Activated T-helper 2 cell treated with anti-CD3 and anti-CD28 coated beads, Interferon-gamma antibody, Interleukin-2, Interleukin-4, amounts not matched to agents 10 μg/mL and 5 μg/mL and 100 μg/mL, durations not matched to agents 14 hours and 24 hours and 36 hours (primary cell): ENCODE results near the gene NCL. TPM values are rescaled to one million over a fixed set of nuclear protein-coding genes. Genes with fewer than 3 reads are reported as not detected.
"Not testable (repeated sequence)": the region's sequence is repeated elsewhere in the genome, so short reads cannot be mapped to it uniquely, and the experiment has no call there.

Experiments used
- DNase-seq: peaks from one replicate; pipeline ENCODE4 v3.0.0; 2021; ENCODE audit warnings: low spot score
- H3K27ac Mint-ChIP-seq: one replicate; pipeline ENCODE4 v1.8.0; 2021; ENCODE audit warnings: mixed read lengths
- H3K27me3 Mint-ChIP-seq: one replicate; pipeline ENCODE4 v1.8.0; 2021; ENCODE audit warnings: low read depth, mixed read lengths
- H3K36me3 Mint-ChIP-seq: one replicate; pipeline ENCODE4 v1.8.0; 2021; ENCODE audit warnings: low read depth, mixed read lengths
- H3K4me1 Mint-ChIP-seq: one replicate; pipeline ENCODE4 v1.8.0; 2021; ENCODE audit warnings: low read depth, mixed read lengths
- H3K4me3 Mint-ChIP-seq: one replicate; pipeline ENCODE4 v1.8.0; 2021; ENCODE audit warnings: low read depth, mild to moderate bottlenecking, moderate library complexity, mixed read lengths
- H3K9me3 Mint-ChIP-seq: one replicate; pipeline ENCODE4 v1.8.0; 2021; ENCODE audit warnings: mixed read lengths
- intact Hi-C: fragments of 100-400 bp; cut with micrococcal nuclease; formaldehyde crosslinking; loops from one replicate; pipeline ENCODE4 v1.15.1; 2023
- total RNA-seq: library from RNA; stranded (reverse); gene quantifications from 2 replicates; pipeline ENCODE4 v1.2.3, GENCODE V29; 2022

NCL gene
- total RNA-seq, 1 donor from 2014 or later: 1,329 TPM

DNA sequence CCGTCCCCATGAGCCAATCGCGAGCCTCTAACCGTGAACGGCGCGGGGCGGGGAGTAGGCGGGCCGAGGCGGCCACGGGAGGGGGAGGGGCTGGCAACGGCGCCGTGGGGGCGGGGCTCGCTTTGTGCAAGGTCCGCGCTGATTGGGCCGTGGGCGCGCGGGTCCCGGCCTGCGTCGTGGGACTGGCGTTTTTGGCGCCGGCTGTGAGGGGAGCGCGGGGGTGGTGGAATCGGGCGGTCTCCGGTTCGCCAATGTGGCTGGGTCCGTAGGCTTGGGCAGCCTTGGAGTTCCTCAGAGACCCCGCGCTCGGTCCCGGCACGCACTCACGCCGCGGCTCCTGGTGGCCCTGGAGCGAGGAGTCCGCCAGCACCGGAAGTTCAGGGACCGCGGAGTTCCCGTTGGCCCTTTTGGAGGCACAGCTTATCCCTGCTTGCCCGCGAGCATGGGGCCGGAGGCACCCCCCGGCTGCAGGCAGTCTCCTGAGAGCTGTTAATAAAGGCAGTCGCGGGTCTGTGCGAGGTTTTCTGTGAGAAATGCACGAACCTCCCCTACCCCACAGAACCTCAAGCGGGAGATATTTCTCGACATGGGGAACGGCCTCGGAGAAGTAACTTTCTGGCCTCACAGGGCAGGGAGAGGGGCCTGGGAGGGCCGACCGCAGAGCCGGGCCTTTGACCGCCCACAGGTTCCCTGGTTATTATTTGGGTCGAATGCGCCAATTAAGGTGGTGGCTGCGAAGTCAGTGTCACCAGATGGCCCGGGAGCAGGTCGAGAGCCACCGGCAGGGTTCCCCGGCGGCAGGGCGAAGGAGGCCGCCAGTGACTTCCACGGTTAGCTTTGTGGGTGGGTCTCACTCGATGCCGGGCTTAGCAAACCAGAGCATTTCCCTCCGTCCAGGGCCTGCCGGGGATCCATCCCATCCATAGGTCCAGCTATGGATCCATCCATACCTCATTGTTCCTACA lies 574 bp upstream of the NCL start:
- intact Hi-C loops: loop anchor here (1.0 to 5.0 kb wide), 4 partner anchors 49 to 317 kb away; partner anchors contain the start of genes PDE6D and PTMA
- Mint-ChIP-seq H3K9me3 (no peaks in the 10 kb centered on the region), H3K4me1 (peaks cover 36% of the 10 kb centered on the region), H3K27ac (peak overlapping the region; percentile 98), H3K4me3 (peak overlapping the region; percentile 94), H3K27me3 (no peaks in the 10 kb centered on the region), H3K36me3 (peaks cover 41% of the 10 kb centered on the region)
- peak; percentile 96 for DNase-seq

DNA sequence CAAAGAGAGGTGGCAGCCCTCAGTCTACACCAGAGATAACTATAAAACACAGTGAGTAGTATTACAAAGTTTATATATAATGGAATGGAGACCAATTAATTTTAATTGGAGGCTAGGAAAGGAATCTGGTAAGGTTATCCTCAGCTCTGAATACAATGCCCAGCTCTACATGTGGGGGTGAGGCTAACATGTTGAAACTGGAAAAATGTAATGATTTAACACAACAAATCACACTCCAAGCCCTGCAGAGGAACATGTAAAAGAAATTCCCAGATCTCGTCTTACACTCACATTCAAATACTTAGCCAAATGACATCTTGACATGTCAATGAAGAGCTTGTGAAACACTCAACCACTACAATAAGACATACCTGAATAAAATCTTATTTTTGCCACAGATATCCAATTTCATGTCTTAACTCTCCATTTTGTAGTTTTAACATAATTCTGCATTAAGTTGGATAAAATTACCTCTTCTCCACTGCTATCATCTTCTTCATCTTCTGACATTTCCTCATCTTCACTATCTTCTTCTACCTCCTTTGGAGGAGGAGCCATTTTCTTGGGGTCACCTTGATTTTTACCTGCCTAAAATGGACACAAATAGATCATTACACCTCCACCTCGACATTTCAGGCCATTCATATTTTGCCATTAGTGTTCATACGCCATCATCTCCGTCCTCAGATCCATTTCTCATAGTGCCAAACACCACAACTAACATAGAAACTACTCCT lies 1.4 kb downstream of the NCL start:
- Mint-ChIP-seq H3K27me3 (no peaks in the 10 kb centered on the region), H3K36me3 (peaks cover 56% of the 10 kb centered on the region), H3K27ac (peak overlapping the region; percentile 98), H3K4me1 (peaks cover 39% of the 10 kb centered on the region), H3K9me3 (no peaks in the 10 kb centered on the region), H3K4me3 (peak overlapping the region; percentile 94)
- intact Hi-C loops: loop anchor here (5.0 kb wide), 1 partner anchor 319 kb away; the partner anchor contains the start of gene PDE6D
- no peak for DNase-seq

DNA sequence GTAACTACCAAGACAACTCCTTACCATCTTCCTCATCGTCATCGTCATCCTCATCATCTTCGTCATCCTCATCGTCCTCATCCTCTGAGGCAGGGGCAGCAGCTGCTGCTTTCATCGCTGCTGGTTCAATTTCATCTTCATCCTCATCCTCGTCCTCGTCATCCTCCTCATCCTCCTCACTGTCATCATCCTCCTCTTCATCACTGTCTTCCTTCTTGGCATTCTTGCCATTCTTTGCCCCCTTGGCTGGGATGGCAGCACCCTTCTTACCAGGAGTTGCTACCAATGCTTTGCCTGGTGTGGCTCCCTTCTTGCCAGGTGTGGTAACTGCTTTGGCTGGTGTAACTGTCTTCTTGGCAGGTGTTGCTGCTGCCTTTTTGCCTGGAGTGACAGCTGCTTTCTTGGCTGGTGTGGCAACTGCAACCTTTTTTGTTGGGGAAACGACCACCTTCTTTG lies 2.7 kb downstream of the NCL start:
- intact Hi-C loops: loop anchor here (5.0 kb wide), 1 partner anchor 321 kb away; the partner anchor contains the start of gene PDE6D
- no peak for DNase-seq
- Mint-ChIP-seq H3K4me3 (peak overlapping the region; percentile 94), H3K27me3 (no peaks in the 10 kb centered on the region), H3K27ac (peak overlapping the region; percentile 8), H3K4me1 (peaks cover 42% of the 10 kb centered on the region), H3K36me3 (peaks cover 70% of the 10 kb centered on the region), H3K9me3 (no peaks in the 10 kb centered on the region)

DNA sequence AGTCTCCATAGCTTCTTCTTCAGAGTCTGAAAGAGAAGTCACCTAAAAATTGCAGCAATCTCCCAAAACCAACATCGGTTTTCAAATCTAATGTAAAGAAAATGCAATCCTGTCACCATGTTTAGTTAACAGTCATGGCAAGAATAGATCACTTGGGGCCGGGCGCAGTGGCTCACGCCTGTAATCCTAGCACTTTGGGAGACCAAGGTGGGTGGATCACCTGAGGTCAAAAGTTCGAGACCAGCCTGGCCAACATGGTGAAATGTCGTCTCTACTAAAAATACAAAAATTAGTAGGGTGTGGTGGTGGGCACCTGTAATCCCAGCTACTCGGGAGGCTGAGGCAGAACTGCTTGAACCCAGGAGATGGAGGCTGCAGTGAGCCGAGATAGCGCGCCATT lies 3.4 kb downstream of the NCL start:
- H3K9me3 Mint-ChIP-seq, DNase-seq, H3K27me3 Mint-ChIP-seq: not testable (repeated sequence)
- H3K4me3 Mint-ChIP-seq: peak overlapping the region; percentile 48
- intact Hi-C loops: loop anchor here (5.0 kb wide), 1 partner anchor 321 kb away; the partner anchor contains the start of gene PDE6D
- peaks cover 77% of the 10 kb centered on the region for H3K36me3 Mint-ChIP-seq
- peak overlapping the region; percentile 2 for H3K27ac Mint-ChIP-seq
- H3K4me1 Mint-ChIP-seq: peaks cover 42% of the 10 kb centered on the region

DNA sequence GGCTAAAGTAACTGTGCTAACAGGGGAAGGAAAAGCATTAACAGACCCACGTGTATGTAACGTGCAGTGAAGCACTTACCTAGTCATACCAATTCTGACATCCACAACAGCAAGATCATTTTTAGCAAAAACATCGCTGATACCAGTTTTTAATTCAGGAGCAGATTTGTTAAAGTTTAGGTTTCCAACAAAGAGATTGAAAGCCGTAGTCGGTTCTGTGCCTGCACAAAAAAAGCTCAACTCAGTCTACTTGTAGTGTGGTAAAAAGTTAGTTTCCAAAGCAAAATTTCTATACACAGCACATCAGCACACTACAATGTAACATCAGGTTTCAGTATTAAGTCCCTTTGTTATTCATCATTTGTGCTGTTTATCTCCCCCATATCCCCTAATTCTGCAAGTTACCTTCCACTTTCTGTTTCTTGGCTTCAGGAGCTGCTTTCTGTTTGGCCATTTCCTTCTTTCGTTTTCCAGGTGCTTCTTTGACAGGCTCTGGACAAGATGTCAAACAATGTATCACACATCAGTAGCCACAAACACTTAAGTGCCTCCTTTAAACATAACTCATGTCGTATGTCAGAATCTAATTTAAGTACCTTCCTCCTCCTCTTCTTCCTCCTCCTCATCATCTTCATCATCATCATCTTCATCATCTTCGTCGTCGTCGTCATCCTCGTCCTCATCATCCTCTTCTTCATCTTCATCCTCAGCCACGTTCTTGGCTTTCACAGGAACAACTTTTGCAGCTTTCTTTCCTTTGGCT lies 4.0 kb downstream of the NCL start:
- Mint-ChIP-seq H3K36me3 (peaks cover 83% of the 10 kb centered on the region), H3K27ac (peak overlapping the region; percentile 35), H3K4me3 (peak overlapping the region; percentile 48), H3K4me1 (peaks cover 41% of the 10 kb centered on the region), H3K9me3 (no peaks in the 10 kb centered on the region), H3K27me3 (no peaks in the 10 kb centered on the region)
- intact Hi-C loops: loop anchor here (5.0 kb wide), 1 partner anchor 322 kb away; the partner anchor contains the start of gene PDE6D
- DNase-seq: no peak

DNA sequence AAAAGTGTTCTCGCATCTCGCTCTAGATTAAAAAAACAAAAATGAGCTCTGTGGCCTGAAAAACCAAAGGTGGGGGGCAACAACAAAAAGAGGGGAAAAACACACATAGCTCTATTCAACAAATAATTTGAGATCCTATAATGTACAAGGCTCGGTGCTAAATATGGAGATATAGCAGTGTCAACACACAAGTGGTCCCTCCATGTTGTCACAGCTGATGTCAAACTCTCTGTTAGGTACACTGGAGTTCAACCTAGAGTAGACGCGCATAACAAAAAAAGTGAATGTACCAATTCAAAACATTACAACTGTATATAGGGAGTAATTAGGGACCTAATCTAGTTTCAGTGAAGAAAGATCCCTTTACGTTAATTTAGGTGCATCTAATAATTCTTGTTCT lies 5.9 kb downstream of the NCL start:
- Mint-ChIP-seq H3K9me3 (no peaks in the 10 kb centered on the region), H3K36me3 (peaks cover 94% of the 10 kb centered on the region), H3K4me1 (peaks cover 42% of the 10 kb centered on the region), H3K27me3 (no peaks in the 10 kb centered on the region), H3K27ac (no peak overlapping the region), H3K4me3 (no peak overlapping the region)
- intact Hi-C loops: no loop called here
- DNase-seq: no peak

DNA sequence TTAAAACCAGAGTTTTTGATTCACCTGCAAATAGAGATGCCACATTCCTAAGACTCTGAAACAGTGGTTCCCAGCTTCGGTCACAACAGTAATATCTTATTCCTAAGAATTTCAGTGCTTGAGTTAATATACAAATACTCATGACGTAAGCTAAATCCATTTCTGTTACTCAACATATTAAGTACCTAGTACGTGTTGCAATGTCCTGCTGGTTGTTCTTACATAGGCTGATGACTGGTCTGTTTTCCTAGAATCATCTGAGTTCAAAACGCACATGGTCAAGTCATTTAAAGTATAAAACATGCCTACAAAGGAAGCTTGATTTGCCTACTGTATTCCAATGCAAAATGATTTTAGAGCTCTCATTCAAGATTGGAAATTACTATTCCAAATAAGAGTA lies 7.2 kb downstream of the NCL start:
- peaks cover 93% of the 10 kb centered on the region for H3K36me3 Mint-ChIP-seq
- no peak overlapping the region for H3K27ac Mint-ChIP-seq
- H3K9me3 Mint-ChIP-seq: no peaks in the 10 kb centered on the region
- H3K27me3 Mint-ChIP-seq: no peaks in the 10 kb centered on the region
- DNase-seq: no peak
- no peak overlapping the region for H3K4me3 Mint-ChIP-seq
- intact Hi-C loops: no loop called here
- H3K4me1 Mint-ChIP-seq: peaks cover 33% of the 10 kb centered on the region

DNA sequence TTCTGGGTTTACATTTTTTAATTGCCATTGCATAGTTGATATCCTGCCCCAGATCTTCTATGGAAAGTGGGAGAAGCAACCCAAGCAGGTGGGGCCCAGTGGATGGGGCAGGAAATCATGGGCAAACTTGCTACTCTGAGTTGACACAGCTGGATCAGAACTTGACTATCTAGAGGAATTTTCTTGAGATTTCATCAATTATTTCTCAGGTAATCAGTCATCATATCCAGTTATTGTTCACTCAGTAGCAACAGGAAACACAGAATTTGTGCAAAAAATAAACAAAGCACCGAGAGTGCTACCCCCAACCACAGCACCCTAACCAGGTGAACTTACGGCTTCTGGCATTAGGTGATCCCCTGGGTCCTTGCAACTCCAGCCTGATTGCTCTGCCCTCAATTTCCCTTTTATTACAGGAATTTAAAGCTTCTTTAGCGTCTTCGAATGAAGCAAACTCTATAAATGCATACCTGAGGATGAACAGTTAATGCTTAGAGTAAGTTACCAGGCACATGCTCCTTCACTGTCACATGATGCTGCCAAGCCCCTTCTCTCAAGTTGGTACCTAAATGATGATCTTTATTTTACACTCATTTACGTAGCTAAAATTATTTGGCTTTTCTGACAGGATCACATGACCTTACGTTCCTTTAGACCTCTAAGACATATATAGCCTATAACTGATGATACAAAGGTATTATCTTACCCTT lies 7.8 kb downstream of the NCL start:
- H3K9me3 Mint-ChIP-seq: no peaks in the 10 kb centered on the region
- intact Hi-C loops: no loop called here
- H3K4me3 Mint-ChIP-seq: no peak overlapping the region
- H3K36me3 Mint-ChIP-seq: peaks cover 93% of the 10 kb centered on the region
- no peak for DNase-seq
- no peaks in the 10 kb centered on the region for H3K27me3 Mint-ChIP-seq
- H3K4me1 Mint-ChIP-seq: peaks cover 27% of the 10 kb centered on the region
- H3K27ac Mint-ChIP-seq: no peak overlapping the region

DNA sequence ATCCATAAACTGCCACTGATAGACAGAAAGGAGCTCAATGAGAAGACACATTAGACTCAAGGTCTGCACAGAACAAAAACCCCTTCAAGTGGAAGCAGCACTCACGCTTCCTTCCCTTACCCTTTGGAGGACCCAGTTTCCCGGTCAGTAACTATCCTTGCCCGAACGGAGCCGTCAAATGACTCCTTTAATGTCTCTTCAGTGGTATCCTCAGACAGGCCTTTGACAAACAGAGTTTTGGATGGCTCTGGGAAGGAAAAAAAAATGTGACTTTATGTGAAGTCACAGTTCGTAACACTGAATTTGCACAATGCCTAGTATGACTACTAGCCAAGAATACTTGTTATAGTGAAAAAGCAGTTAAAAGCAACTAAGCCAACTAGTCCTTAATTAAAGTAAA lies 8.4 kb downstream of the NCL start:
- intact Hi-C loops: no loop called here
- no peak overlapping the region for H3K27ac Mint-ChIP-seq
- H3K36me3 Mint-ChIP-seq: peaks cover 91% of the 10 kb centered on the region
- DNase-seq: no peak
- H3K4me1 Mint-ChIP-seq: peaks cover 24% of the 10 kb centered on the region
- no peaks in the 10 kb centered on the region for H3K27me3 Mint-ChIP-seq
- H3K9me3 Mint-ChIP-seq: no peaks in the 10 kb centered on the region
- no peak overlapping the region for H3K4me3 Mint-ChIP-seq

DNA sequence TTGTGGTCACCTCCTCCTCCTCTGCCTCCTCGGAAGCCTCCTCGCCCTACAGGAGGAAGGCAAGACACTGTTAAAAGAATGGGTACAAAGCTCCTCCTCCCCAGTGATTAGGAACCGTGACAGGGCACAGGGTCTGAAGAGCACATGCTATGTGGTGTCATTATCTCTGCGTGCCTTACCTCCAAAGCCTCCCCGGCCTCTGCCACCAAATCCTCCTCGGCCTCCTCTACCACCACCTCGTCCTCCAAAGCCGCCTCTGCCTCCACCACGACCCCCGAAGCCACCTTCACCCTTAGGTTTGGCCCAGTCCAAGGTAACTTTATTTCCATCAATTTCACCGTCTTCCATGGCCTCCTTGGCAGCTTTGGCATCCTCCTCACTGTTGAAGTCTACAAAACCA lies 9.1 kb downstream of the NCL start:
- Mint-ChIP-seq H3K4me1 (peaks cover 18% of the 10 kb centered on the region), H3K36me3 (peaks cover 84% of the 10 kb centered on the region), H3K27me3 (no peaks in the 10 kb centered on the region), H3K9me3 (no peaks in the 10 kb centered on the region), H3K4me3 (no peak overlapping the region), H3K27ac (no peak overlapping the region)
- no peak for DNase-seq
- intact Hi-C loops: no loop called here

DNA sequence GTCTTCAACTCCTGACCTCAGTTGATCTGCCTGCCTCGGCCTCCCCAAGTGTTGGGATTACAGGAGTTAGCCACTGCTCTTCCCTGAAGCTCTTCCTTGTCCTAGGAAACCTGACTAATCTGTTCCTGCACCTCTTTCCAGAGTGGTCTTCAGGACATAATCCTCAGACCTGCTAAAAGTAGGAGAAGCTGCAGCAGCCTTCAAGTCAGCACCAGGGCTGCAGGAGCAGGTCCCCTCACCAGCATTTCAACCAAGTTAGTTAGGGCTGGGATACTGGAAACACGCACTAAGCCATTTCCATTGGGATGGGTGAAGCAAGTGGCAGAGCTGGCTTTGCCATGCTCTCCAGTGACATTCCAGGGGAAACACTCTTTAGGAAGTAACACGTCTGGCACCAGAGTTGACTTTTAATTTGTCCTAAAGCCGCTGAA lies 9.9 kb downstream of the NCL start:
- no peak overlapping the region for H3K4me3 Mint-ChIP-seq
- peaks cover 79% of the 10 kb centered on the region for H3K36me3 Mint-ChIP-seq
- intact Hi-C loops: loop anchor here (5.0 kb wide), 1 partner anchor 352 kb away; no protein-coding TSS in a partner anchor
- peaks cover 14% of the 10 kb centered on the region for H3K4me1 Mint-ChIP-seq
- no peaks in the 10 kb centered on the region for H3K27me3 Mint-ChIP-seq
- H3K27ac Mint-ChIP-seq: no peak overlapping the region
- H3K9me3 Mint-ChIP-seq: no peaks in the 10 kb centered on the region
- no peak for DNase-seq
